IMR-90 (cell line): ENCODE results near the gene SLC39A2. TPM values are rescaled to one million over a fixed set of nuclear protein-coding genes. Genes with fewer than 3 reads are reported as not detected.

Source experiments
- ATAC-seq: fragments of 200-7000 bp; cut with Tn5 transposase; 2 replicates; pipeline ENCODE4 v1.9.1; 2020; ENCODE audit warnings: low read depth, mild to moderate bottlenecking, moderate library complexity
- BruUV-seq: library from RNA; stranded (reverse); fragments of 400-500 nt; replicated peaks from 2 replicates; lab custom pipeline; 2021; lab: Mats Ljungman, UMichigan
- CTCF ChIA-PET: fragments of 300-600 bp; formaldehyde crosslinking; extraction: SDS; loops from one replicate; lab custom pipeline; 2021; ENCODE audit warnings: antibody characterized with exemption; lab: Yijun Ruan, JAX
- POLR2A ChIA-PET: fragments of 300-600 bp; sonication (Branson Sonifier 250); formaldehyde crosslinking; loops from one replicate; lab custom pipeline; 2022; ENCODE audit warnings: antibody characterized with exemption; ENCODE audit not compliant: unreplicated experiment; lab: Charles Lee
- DNase-seq: peaks from one replicate; pipeline ENCODE4 v3.0.0; 2013
- H2AFZ ChIP-seq: replicated peaks from 2 replicates; pipeline ENCODE3; 2013; ENCODE audit warnings: low read length, mild to moderate bottlenecking; ENCODE audit not compliant: poor library complexity
- H2AK5ac ChIP-seq: 2 replicates; pipeline ENCODE4 v1.6.1; 2013; ENCODE audit warnings: low read depth, low read length, inconsistent platforms
- H2AK9ac ChIP-seq: replicated peaks from 2 replicates; pipeline ENCODE3; 2013; ENCODE audit warnings: mild to moderate bottlenecking, low read depth, low read length, moderate library complexity; ENCODE audit not compliant: poor library complexity
- H2BK120ac ChIP-seq: 2 replicates; pipeline ENCODE4 v1.6.1; 2013; ENCODE audit warnings: low read depth, low read length, inconsistent platforms
- H2BK15ac ChIP-seq: 3 replicates; pipeline ENCODE4 v1.6.1; 2013; ENCODE audit warnings: low read depth, low read length, inconsistent platforms
- H2BK20ac ChIP-seq: 2 replicates; pipeline ENCODE4 v1.6.1; 2013; ENCODE audit warnings: low read depth, mild to moderate bottlenecking, inconsistent platforms, low read length, moderate library complexity
- H2BK5ac ChIP-seq: 2 replicates; pipeline ENCODE4 v1.6.1; 2013; ENCODE audit warnings: mild to moderate bottlenecking, low read depth, low read length, inconsistent platforms; ENCODE audit not compliant: poor library complexity, severe bottlenecking
- H3K14ac ChIP-seq: replicated peaks from 2 replicates; pipeline ENCODE4 v1.6.1; 2013; ENCODE audit warnings: low read depth, low read length, inconsistent platforms
- H3K18ac ChIP-seq: 2 replicates; pipeline ENCODE4 v1.6.1; 2013; ENCODE audit warnings: low read depth, low read length, control low read depth
- H3K23ac ChIP-seq: 2 replicates; pipeline ENCODE4 v1.6.1; 2013; ENCODE audit warnings: low read depth, low read length, inconsistent platforms
- H3K27ac ChIP-seq: 2 replicates; pipeline ENCODE4 v1.5.1; 2013; ENCODE audit warnings: mild to moderate bottlenecking, control low read depth, low read length; ENCODE audit not compliant: insufficient read depth
- H3K27me3 ChIP-seq: 2 replicates; pipeline ENCODE4 v1.6.1; 2013; ENCODE audit warnings: low read length; ENCODE audit not compliant: control insufficient read depth, insufficient read depth
- H3K36me3 ChIP-seq: 2 replicates; pipeline ENCODE4 v1.6.1; 2013; ENCODE audit warnings: low read length, mixed read lengths; ENCODE audit not compliant: control insufficient read depth, insufficient read depth
- H3K4ac ChIP-seq: 2 replicates; pipeline ENCODE4 v1.6.1; 2013; ENCODE audit warnings: low read depth, low read length, inconsistent platforms
- H3K4me1 ChIP-seq: 2 replicates; pipeline ENCODE4 v1.6.1; 2013; ENCODE audit warnings: low read length, mixed read lengths; ENCODE audit not compliant: control insufficient read depth, insufficient read depth
- H3K4me2 ChIP-seq: 2 replicates; pipeline ENCODE4 v1.6.1; 2013; ENCODE audit warnings: low read depth, mild to moderate bottlenecking, control low read depth, low read length, moderate library complexity
- H3K4me3 ChIP-seq: 2 replicates; pipeline ENCODE4 v1.5.1; 2013; ENCODE audit warnings: low read depth, mild to moderate bottlenecking, control low read depth, low read length, moderate library complexity; ENCODE audit not compliant: insufficient read depth
- H3K56ac ChIP-seq: 2 replicates; pipeline ENCODE4 v1.6.1; 2013; ENCODE audit warnings: low read length, inconsistent platforms; ENCODE audit not compliant: insufficient read depth; ENCODE audit errors: extremely low read depth
- H3K79me1 ChIP-seq, 2 experiments: 2 replicates each; pipeline ENCODE4 v1.6.1; 2013; ENCODE audit warnings: low read length in 2 of 2, inconsistent platforms in 1 of 2, low read depth in 1 of 2
- H3K9ac ChIP-seq: 2 replicates; pipeline ENCODE4 v1.6.1; 2013; ENCODE audit warnings: low read depth, low read length, control low read depth
- H3K9me1 ChIP-seq: 2 replicates; pipeline ENCODE4 v1.6.1; 2013; ENCODE audit warnings: low read length, inconsistent platforms; ENCODE audit not compliant: insufficient read depth
- H3K9me3 ChIP-seq: 2 replicates; pipeline ENCODE4 v1.6.1; 2013; ENCODE audit warnings: low read length; ENCODE audit not compliant: control insufficient read depth, insufficient read depth
- H4K20me1 ChIP-seq: 2 replicates; pipeline ENCODE4 v1.6.1; 2013; ENCODE audit warnings: low read length, inconsistent platforms; ENCODE audit not compliant: insufficient read depth
- H4K5ac ChIP-seq: 2 replicates; pipeline ENCODE4 v1.6.1; 2013; ENCODE audit warnings: mild to moderate bottlenecking, low read depth, low read length, control low read depth
- H4K8ac ChIP-seq, 2 experiments: 2 replicates each; pipeline ENCODE4 v1.6.1; 2013; ENCODE audit warnings: low read depth in 2 of 2, low read length in 2 of 2, control low read depth in 1 of 2, inconsistent platforms in 1 of 2
- H4K91ac ChIP-seq: 2 replicates; pipeline ENCODE4 v1.6.1; 2013; ENCODE audit warnings: low read depth, low read length, inconsistent platforms; ENCODE audit not compliant: insufficient read depth
- BHLHE40 ChIP-seq: fragments of 150-350 bp; IDR thresholded peaks from 2 replicates; pipeline ENCODE4 v1.6.1; 2016; ENCODE audit warnings: mild to moderate bottlenecking, low read depth, low read length
- CEBPB ChIP-seq: IDR thresholded peaks from 2 replicates; pipeline ENCODE4 v1.6.1; 2012; ENCODE audit warnings: low read depth, low read length, improper control_type of control experiment
- CHD1 ChIP-seq: IDR thresholded peaks from 2 replicates; pipeline ENCODE4 v1.6.1; 2012; ENCODE audit warnings: low read depth, low read length, improper control_type of control experiment
- ELK1 ChIP-seq: fragments of 150-350 bp; IDR thresholded peaks from 2 replicates; pipeline ENCODE4 v1.6.1; 2016; ENCODE audit warnings: low read depth, mild to moderate bottlenecking, low read length, moderate library complexity, borderline replicate concordance
- FOS ChIP-seq: fragments of 150-350 bp; IDR thresholded peaks from 2 replicates; pipeline ENCODE4 v1.6.1; 2016; ENCODE audit warnings: low read depth, low read length
- MAZ ChIP-seq: IDR thresholded peaks from 2 replicates; pipeline ENCODE4 v1.6.1; 2012; ENCODE audit warnings: low read depth, mild to moderate bottlenecking, low read length, improper control_type of control experiment, moderate library complexity, borderline replicate concordance
- MXI1 ChIP-seq: IDR thresholded peaks from 2 replicates; pipeline ENCODE4 v1.6.1; 2012; ENCODE audit warnings: low read depth, mild to moderate bottlenecking, low read length, moderate library complexity, borderline replicate concordance
- NFE2L2 ChIP-seq: fragments of 150-350 bp; IDR thresholded peaks from 2 replicates; pipeline ENCODE4 v1.6.1; 2016; ENCODE audit warnings: low read depth, mild to moderate bottlenecking, low read length
- POLR2A ChIP-seq: IDR thresholded peaks from 2 replicates; pipeline ENCODE4 v1.6.1; 2012; ENCODE audit warnings: mild to moderate bottlenecking, low read depth, low read length
- RAD21 ChIP-seq: IDR thresholded peaks from 2 replicates; pipeline ENCODE4 v1.6.1; 2012; ENCODE audit warnings: low read length, improper control_type of control experiment
- RCOR1 ChIP-seq: IDR thresholded peaks from 2 replicates; pipeline ENCODE4 v1.6.1; 2012; ENCODE audit warnings: mild to moderate bottlenecking, low read length, improper control_type of control experiment; ENCODE audit not compliant: insufficient replicate concordance
- RFX5 ChIP-seq: IDR thresholded peaks from 2 replicates; pipeline ENCODE4 v1.8.0; 2012; ENCODE audit warnings: low read depth, mild to moderate bottlenecking, low read length, moderate library complexity
- SMC3 ChIP-seq: fragments of 150-350 bp; IDR thresholded peaks from 2 replicates; pipeline ENCODE4 v1.6.1; 2016; ENCODE audit warnings: low read depth, mild to moderate bottlenecking, antibody characterized with exemption, low read length, moderate library complexity
- USF2 ChIP-seq: fragments of 150-350 bp; IDR thresholded peaks from 2 replicates; pipeline ENCODE4 v1.6.1; 2017; ENCODE audit warnings: mild to moderate bottlenecking, antibody characterized with exemption, low read length, low read depth
- WGBS, 2 experiments: methylation state at CpG; one replicate each; pipeline versions ENCODE4 v1.1.5 to v1.1.7; 2013; ENCODE audit warnings: missing lambda C conversion rate in 2 of 2; ENCODE audit not compliant: insufficient read length in 1 of 2; ENCODE audit errors: extremely low coverage in 2 of 2; 5-methylcytosine and 5-hydroxymethylcytosine counted together
- dilution Hi-C: fragments of 300-500 bp; cut with HindIII; formaldehyde crosslinking; loops from one replicate; pipeline ENCODE4 v1.14.3; 2018; ENCODE audit warnings: low sequenced_read_pairs; ENCODE audit not compliant: unreplicated experiment
- in situ Hi-C: fragments of 300-500 bp; cut with MboI; formaldehyde crosslinking; loops from 3 replicates; pipeline ENCODE4 v1.14.3; 2019; ENCODE audit warnings: low sequenced_read_pairs, inconsistent platforms, mixed read lengths
- intact Hi-C: fragments of 100-400 bp; cut with micrococcal nuclease; formaldehyde crosslinking; loops from 2 replicates; pipeline ENCODE4 v1.10.0; 2022
- polyA plus RNA-seq, 3 experiments: library from polyadenylated mRNA; depleted of rRNA; stranded (reverse); fragments of >200 nt; gene quantifications; 2 replicates each; pipeline ENCODE4 v1.2.3, GENCODE V29; 2012; ENCODE audit warnings: low replicate concordance in 1 of 3
- total RNA-seq: library from RNA; depleted of rRNA; stranded (reverse); fragments of >200 nt; gene quantifications from 2 replicates; pipeline ENCODE4 v1.2.3, GENCODE V29; 2012

SLC39A2 gene
- total and polyA plus RNA-seq, 2 of the 4 experiments (the other 2 are of a cell fraction), result not detected

GRCh38 chr14:21017528-21018245 lies 18.6 kb downstream of the SLC39A2 start (continued):
- no peak for TF ChIP-seq RCOR1

- H2AK5ac ChIP-seq, result no peak overlapping the region
- no peak overlapping the region for H3K4me3 ChIP-seq
- H4K20me1 ChIP-seq, result no peaks in the 10 kb centered on the region
- BruUV-seq, result no TSS peak
- H2AK9ac ChIP-seq, result no peak overlapping the region
- H3K9me3 ChIP-seq, result no peaks in the 10 kb centered on the region
- no peak overlapping the region for H3K4ac ChIP-seq
- H2BK15ac ChIP-seq, result no peak overlapping the region
- no peak overlapping the region for H2BK5ac ChIP-seq
- H3K4me2 ChIP-seq, result no peak overlapping the region
- no peak overlapping the region for H3K18ac ChIP-seq
- in situ Hi-C loops, result loop anchor here (5.0 kb wide), 1 partner anchor 84 kb away; the partner anchor contains the start of gene TMEM253
- WGBS, 2 experiments, result 60% methylated on average over 1 of the region's 7 CpGs; no CpG with 5 or more reads in 1 of the 2 experiments
- H2BK20ac ChIP-seq, result no peak overlapping the region
- H2AFZ ChIP-seq, result no peak overlapping the region
- H3K27ac ChIP-seq, result no peak overlapping the region
- no peaks in the 10 kb centered on the region for H3K79me1 ChIP-seq
- no peaks in the 10 kb centered on the region for H3K36me3 ChIP-seq
- H3K4me1 ChIP-seq, result no peaks in the 10 kb centered on the region
- H2BK120ac ChIP-seq, result no peak overlapping the region
- no peaks in the 10 kb centered on the region for H3K9me1 ChIP-seq
- H3K14ac ChIP-seq, result no peak overlapping the region
- dilution Hi-C loops, result no loop called here
- no peak overlapping the region for H4K5ac ChIP-seq
- no peak overlapping the region for H3K23ac ChIP-seq
- no peak overlapping the region for H4K91ac ChIP-seq
- no peak overlapping the region for H3K56ac ChIP-seq
- intact Hi-C loops, result no loop called here
- ChIA-PET POLR2A (no interaction called here), CTCF (interaction anchor here (1.0 kb wide), 1 partner anchor 13 kb away, joined by 4 read pairs; no protein-coding TSS in a partner anchor)
- DNase-seq (no peak), ATAC-seq (no peak)
- peaks cover 35% of the 10 kb centered on the region for H3K27me3 ChIP-seq
- H4K8ac ChIP-seq, result no peak overlapping the region
- H3K9ac ChIP-seq, result no peak overlapping the region
- TF ChIP-seq ELK1 (no peak), RFX5 (no peak), CEBPB (no peak), POLR2A (no peak), RAD21 (no peak), SMC3 (no peak), FOS (no peak), RCOR1 (no peak), NFE2L2 (no peak), CHD1 (no peak), BHLHE40 (no peak), MAZ (no peak), MXI1 (no peak), USF2 (no peak)
Measured at GRCh38 chr14:21018286-21018685, 19.2 kb downstream of the SLC39A2 start.
